H1 (cell line): ENCODE measurements around the gene CAMKMT. TPM values are rescaled to one million over a fixed set of nuclear protein-coding genes. Genes with fewer than 3 reads are reported as not detected.

Experiments
- CTCF ChIA-PET: fragments of 300-600 bp; sonication (Branson Sonifier 250); formaldehyde crosslinking; loops from one replicate; lab custom pipeline; 2021; ENCODE audit not compliant: partially characterized antibody; lab: Charles Lee
- POLR2A ChIA-PET: fragments of 300-600 bp; sonication (Branson Sonifier 250); formaldehyde crosslinking; loops from one replicate; lab custom pipeline; 2021; ENCODE audit warnings: inconsistent platforms; ENCODE audit not compliant: partially characterized antibody; lab: Charles Lee
- DNase-seq, 2 experiments: peaks; one replicate each; pipeline versions ENCODE4 v3.0.0 to v3.0.0-alpha.2; 2010 to 2022; ENCODE audit warnings: low spot score in 2 of 2, low read depth in 1 of 2, mixed read lengths in 1 of 2
- FAIRE-seq: peaks from 2 replicates; lab custom pipeline; 2011; peaks lifted over from hg19 to GRCh38; lab: Jason Lieb, UNC
- H2AFZ ChIP-seq: 2 replicates; pipeline ENCODE4 v1.8.1; 2012; ENCODE audit warnings: low read length, inconsistent platforms
- H2AK5ac ChIP-seq: 2 replicates; pipeline ENCODE4 v1.6.1; 2013; ENCODE audit warnings: low read depth, low read length
- H2BK120ac ChIP-seq: replicated peaks from 2 replicates; pipeline ENCODE3; 2013; ENCODE audit warnings: low read depth, low read length, inconsistent platforms
- H2BK12ac ChIP-seq: 2 replicates; pipeline ENCODE4 v1.6.1; 2013; ENCODE audit warnings: low read depth, low read length
- H2BK15ac ChIP-seq: 2 replicates; pipeline ENCODE4 v1.6.1; 2013; ENCODE audit warnings: low read length
- H2BK20ac ChIP-seq: 2 replicates; pipeline ENCODE4 v1.6.1; 2013; ENCODE audit warnings: low read length
- H2BK5ac ChIP-seq: 2 replicates; pipeline ENCODE4 v1.6.1; 2013; ENCODE audit warnings: low read depth, low read length
- H3K14ac ChIP-seq: 2 replicates; pipeline ENCODE4 v1.6.1; 2013; ENCODE audit warnings: inconsistent platforms; ENCODE audit not compliant: insufficient read length
- H3K18ac ChIP-seq: 2 replicates; pipeline ENCODE4 v1.6.1; 2013; ENCODE audit warnings: low read length; ENCODE audit errors: extremely low read depth
- H3K23ac ChIP-seq: 2 replicates; pipeline ENCODE4 v1.6.1; 2013; ENCODE audit warnings: inconsistent platforms; ENCODE audit not compliant: insufficient read length
- H3K23me2 ChIP-seq: 2 replicates; pipeline ENCODE4 v1.6.1; 2013; ENCODE audit warnings: low read depth, low read length
- H3K27ac ChIP-seq: 2 replicates; pipeline ENCODE4 v1.6.1; 2011; ENCODE audit warnings: low read depth, low read length, inconsistent platforms
- H3K27me3 ChIP-seq, 4 experiments: replicated peaks in 1 of 4; 1 replicate in 1 of 4; 2 replicates in 3 of 4; pipeline versions ENCODE4 v1.6.1 to v1.8.1; 2011 to 2013; ENCODE audit warnings: low read length in 3 of 4, mild to moderate bottlenecking in 3 of 4, inconsistent platforms in 2 of 4, mixed read lengths in 2 of 4, moderate library complexity in 1 of 4; ENCODE audit not compliant: control insufficient read depth in 3 of 4, insufficient read depth in 3 of 4; ENCODE audit errors: extremely low read depth in 1 of 4
- H3K36me3 ChIP-seq, 4 experiments: 2 replicates each; pipeline versions ENCODE4 v1.6.1 to v1.8.1; 2011 to 2013; ENCODE audit warnings: mild to moderate bottlenecking in 4 of 4, low read length in 3 of 4, moderate library complexity in 2 of 4, control low read depth in 1 of 4, inconsistent platforms in 1 of 4; ENCODE audit not compliant: insufficient read depth in 4 of 4, control insufficient read depth in 2 of 4
- H3K4ac ChIP-seq: replicated peaks from 2 replicates; pipeline ENCODE3; 2013; ENCODE audit warnings: low read length, low read depth, mixed read lengths, inconsistent platforms; ENCODE audit not compliant: insufficient read length
- H3K4me1 ChIP-seq, 4 experiments: replicated peaks in 1 of 4; 1 replicate in 1 of 4; 2 replicates in 3 of 4; pipeline versions ENCODE4 v1.6.1 to v1.8.1; 2011 to 2013; ENCODE audit warnings: low read length in 3 of 4, inconsistent platforms in 2 of 4, mixed read lengths in 1 of 4; ENCODE audit not compliant: insufficient read depth in 4 of 4, control insufficient read depth in 3 of 4
- H3K4me2 ChIP-seq, 2 experiments: 2 replicates each; pipeline versions ENCODE4 v1.6.1 to v1.8.1; 2011 to 2013; ENCODE audit warnings: low read depth in 2 of 2, low read length in 2 of 2, control low read depth in 1 of 2, inconsistent platforms in 1 of 2, mild to moderate bottlenecking in 1 of 2; ENCODE audit not compliant: insufficient read depth in 1 of 2
- H3K4me3 ChIP-seq, 4 experiments: fragments of 200-600, 300-600 bp in 1 of 4; sonication (generic), shearing (Covaris generic), sonication (Bioruptor Twin) in 1 of 4; 2 replicates each; pipeline versions ENCODE4 v1.5.1 to v1.8.1; 2011 to 2016; ENCODE audit warnings: low read length in 4 of 4, low read depth in 3 of 4, control low read depth in 2 of 4, inconsistent platforms in 2 of 4, mild to moderate bottlenecking in 2 of 4, mixed read lengths in 1 of 4, moderate library complexity in 1 of 4; ENCODE audit not compliant: insufficient read depth in 2 of 4; ENCODE audit errors: extremely low read depth in 1 of 4
- H3K56ac ChIP-seq: replicated peaks from 2 replicates; pipeline ENCODE3; 2013; ENCODE audit warnings: low read depth, mild to moderate bottlenecking, mixed read lengths, low read length, inconsistent platforms; ENCODE audit not compliant: insufficient read length
- H3K79me1 ChIP-seq: 2 replicates; pipeline ENCODE4 v1.6.1; 2013; ENCODE audit warnings: low read depth, low read length, control low read depth
- H3K79me2 ChIP-seq, 2 experiments: 2 replicates each; pipeline versions ENCODE4 v1.6.1 to v1.8.1; 2012 to 2013; ENCODE audit warnings: low read length in 2 of 2, mild to moderate bottlenecking in 2 of 2, inconsistent platforms in 1 of 2; ENCODE audit not compliant: insufficient read depth in 2 of 2, control insufficient read depth in 1 of 2
- H3K9ac ChIP-seq, 4 experiments: replicated peaks in 1 of 4; 1 replicate in 1 of 4; 2 replicates in 3 of 4; pipeline versions ENCODE4 v1.6.1 to v1.8.1; 2011 to 2013; ENCODE audit warnings: low read depth in 3 of 4, low read length in 3 of 4, control low read depth in 2 of 4, mild to moderate bottlenecking in 2 of 4, moderate library complexity in 2 of 4, inconsistent platforms in 1 of 4; ENCODE audit errors: extremely low read depth in 1 of 4
- H3K9me3 ChIP-seq, 2 experiments: 2 replicates each; pipeline versions ENCODE4 v1.6.1 to v1.8.1; 2012 to 2013; ENCODE audit warnings: mild to moderate bottlenecking in 2 of 2, moderate library complexity in 2 of 2, control low read depth in 1 of 2, inconsistent platforms in 1 of 2, low read depth in 1 of 2, low read length in 1 of 2, mixed read lengths in 1 of 2; ENCODE audit not compliant: insufficient read depth in 2 of 2
- H4K20me1 ChIP-seq, 2 experiments: replicated peaks in 1 of 2; 2 replicates each; pipeline versions ENCODE3 to v1.8.1; 2011 to 2013; ENCODE audit warnings: inconsistent platforms in 2 of 2, low read length in 2 of 2, mild to moderate bottlenecking in 1 of 2; ENCODE audit not compliant: insufficient read depth in 2 of 2, control insufficient read depth in 1 of 2
- H4K5ac ChIP-seq: 2 replicates; pipeline ENCODE4 v1.6.1; 2013; ENCODE audit warnings: low read length, low read depth, mixed read lengths, inconsistent platforms; ENCODE audit not compliant: insufficient read length
- H4K8ac ChIP-seq: 2 replicates; pipeline ENCODE4 v1.8.0; 2013; ENCODE audit warnings: mild to moderate bottlenecking, moderate library complexity, low read length, inconsistent platforms; ENCODE audit not compliant: insufficient read depth; ENCODE audit errors: extremely low read depth
- H4K91ac ChIP-seq: replicated peaks from 2 replicates; pipeline ENCODE3; 2013; ENCODE audit warnings: low read length, mixed read lengths, inconsistent platforms; ENCODE audit not compliant: insufficient read length
- BCL11A ChIP-seq, 2 experiments: IDR thresholded peaks; one replicate each; pipeline ENCODE4 v1.6.1; 2011; ENCODE audit warnings: low read depth in 2 of 2, low read length in 2 of 2, mild to moderate bottlenecking in 2 of 2
- CBX5 ChIP-seq: fragments of 300-800, 300-1000 bp; sonication (generic); IDR thresholded peaks from 2 replicates; pipeline ENCODE4 v1.7.1; 2016; ENCODE audit warnings: antibody characterized with exemption, low read length, low read depth
- CEBPB ChIP-seq: IDR thresholded peaks from 2 replicates; pipeline ENCODE4 v1.6.1; 2012; ENCODE audit warnings: low read depth, low read length
- GTF2F1 ChIP-seq: IDR thresholded peaks from 2 replicates; pipeline ENCODE4 v1.6.1; 2012; ENCODE audit warnings: low read depth, low read length, improper control_type of control experiment, borderline replicate concordance
- HDAC6 ChIP-seq: IDR thresholded peaks from one replicate; pipeline ENCODE4 v1.7.1; 2012; ENCODE audit warnings: low read depth, mild to moderate bottlenecking, inconsistent platforms, low read length, moderate library complexity
- JUN ChIP-seq: IDR thresholded peaks from 2 replicates; pipeline ENCODE4 v1.6.1; 2011; ENCODE audit warnings: low read depth, mild to moderate bottlenecking, improper control_type of control experiment, low read length
- MAX ChIP-seq: IDR thresholded peaks from 2 replicates; pipeline ENCODE4 v1.6.1; 2012; ENCODE audit warnings: inconsistent platforms
- NANOG ChIP-seq: IDR thresholded peaks from 2 replicates; pipeline ENCODE4 v1.6.1; 2011; ENCODE audit warnings: low read length, low read depth, mild to moderate bottlenecking, inconsistent platforms; ENCODE audit not compliant: insufficient read depth, poor library complexity, severe bottlenecking
- NRF1 ChIP-seq: IDR thresholded peaks from 2 replicates; pipeline ENCODE4 v1.6.1; 2011; ENCODE audit warnings: mild to moderate bottlenecking, low read depth, low read length, improper control_type of control experiment
- PHF8 ChIP-seq: fragments of 200-600 bp; sonication (generic); conservative IDR thresholded peaks from 2 replicates; pipeline ENCODE4 v1.7.1; 2012; ENCODE audit warnings: low read depth, mild to moderate bottlenecking, inconsistent platforms, low read length, moderate library complexity
- RFX5 ChIP-seq: IDR thresholded peaks from 2 replicates; pipeline ENCODE4 v1.6.1; 2011; ENCODE audit warnings: low read depth, low read length, improper control_type of control experiment, borderline replicate concordance
- SIX5 ChIP-seq: IDR thresholded peaks from 2 replicates; pipeline ENCODE4 v1.6.1; 2011; ENCODE audit warnings: mild to moderate bottlenecking, low read depth, low read length
- SP1 ChIP-seq: IDR thresholded peaks from 2 replicates; pipeline ENCODE4 v1.6.1; 2011; ENCODE audit warnings: low read depth, low read length
- SUZ12 ChIP-seq: fragments of 200-600 bp; sonication (generic); IDR thresholded peaks from 2 replicates; pipeline ENCODE4 v1.6.1; 2012; ENCODE audit warnings: mild to moderate bottlenecking, inconsistent platforms, low read length, moderate library complexity, mixed read lengths
- WGBS, 2 experiments: shearing (Covaris generic) in 1 of 2; methylation state at CpG; one replicate each; pipeline versions ENCODE4 v1.1.6 to v1.1.7; 2013 to 2015; ENCODE audit warnings: low lambda C conversion rate in 2 of 2, mixed read lengths in 2 of 2, inconsistent platforms in 1 of 2, low coverage in 1 of 2, missing lambda C conversion rate in 1 of 2; ENCODE audit not compliant: insufficient replicate concordance in 2 of 2, insufficient coverage in 1 of 2, insufficient read length in 1 of 2; ENCODE audit errors: extremely low coverage in 1 of 2, missing lambda C conversion rate in 1 of 2; 5-methylcytosine and 5-hydroxymethylcytosine counted together
- polyA plus RNA-seq, 7 experiments: library from polyadenylated mRNA; depleted of rRNA in 3 of 7; stranded (reverse) in 5 of 7; unstranded in 2 of 7; fragments of >200 nt in 5 of 7; fragments of 200-250 nt in 2 of 7; gene quantifications; 1 replicate in 5 of 7; 2 replicates in 1 of 7; 4 replicates in 1 of 7; pipeline versions ENCODE4 v1.2.1 to v1.2.3, GENCODE V29; 2011 to 2013; ENCODE audit warnings: missing spikeins in 2 of 7, mixed read lengths in 2 of 7
- total RNA-seq: library from RNA; stranded (reverse); fragmentation: NEBNext Ultra II Directional; extraction: Animal tissue kit (Norgen Biotek cat#: 25700); gene quantifications from 2 replicates; pipeline ENCODE4 v1.2.1, GENCODE V29; 2021

The CAMKMT gene
- total and polyA plus RNA-seq, 2 of the 8 experiments (the other 6 are each of a cell fraction or from before 2014, with no cell fraction given): 14.7 to 22.4 TPM

- no peak overlapping the region for H3K23ac ChIP-seq
- H3K4me3 ChIP-seq: no peak overlapping the region
- no peaks in the 10 kb centered on the region for H3K23me2 ChIP-seq
- H3K27ac ChIP-seq: no peak overlapping the region
- TF ChIP-seq SIX5: no peak
- no peak for TF ChIP-seq SUZ12
- TF ChIP-seq CEBPB: no peak
- TF ChIP-seq NRF1: no peak
- TF ChIP-seq JUN: no peak
- no peak for TF ChIP-seq NANOG
- TF ChIP-seq GTF2F1: no peak
- no peak for TF ChIP-seq HDAC6
- no peak for TF ChIP-seq SP1
- no peak for TF ChIP-seq RFX5
- TF ChIP-seq BCL11A (IDR thresholded peaks at IDR 0.05; ENCODE audit: low read depth in 2 of 2, low read length in 2 of 2): no peak
- no peak for TF ChIP-seq CBX5
- no peak for TF ChIP-seq PHF8
- TF ChIP-seq MAX: no peak
- H3K4me1 ChIP-seq: peaks cover 0 to 4% (median 3%) of the 10 kb centered on the region in 4 experiments; a peak in 3 of 7 replicates
- H2BK12ac ChIP-seq: no peak overlapping the region
- ChIA-PET CTCF (interaction anchor here (0.8 to 2.1 kb wide), 3 partner anchors 10 to 27 kb away, joined by 3 to 7 read pairs (median 5); no protein-coding TSS in a partner anchor), POLR2A (interaction anchor here (1.3 kb wide), 1 partner anchor 10 kb away, joined by 4 read pairs; no protein-coding TSS in a partner anchor)
- H3K9ac ChIP-seq: no peak overlapping the region
- no peaks in the 10 kb centered on the region for H3K36me3 ChIP-seq
- no peaks in the 10 kb centered on the region for H3K79me1 ChIP-seq
- no peak overlapping the region for H3K18ac ChIP-seq
- no peak overlapping the region for H2BK5ac ChIP-seq
- H3K9me3 ChIP-seq: no peaks in the 10 kb centered on the region
- H4K20me1 ChIP-seq: no peaks in the 10 kb centered on the region
- H2BK15ac ChIP-seq: no peak overlapping the region
- H4K5ac ChIP-seq: no peak overlapping the region
- no peaks in the 10 kb centered on the region for H3K79me2 ChIP-seq
- no peak overlapping the region for H3K14ac ChIP-seq
- H2BK120ac ChIP-seq: no peak overlapping the region
- H3K27me3 ChIP-seq: no peaks in the 10 kb centered on the region
- no peak for DNase-seq
- H4K91ac ChIP-seq: no peak overlapping the region
- 88% methylated on average over 1 of the region's 1 CpG; no CpG with 5 or more reads in 1 of the 2 experiments for WGBS, 2 experiments
- no peak overlapping the region for H2AK5ac ChIP-seq
- H3K4ac ChIP-seq: no peak overlapping the region
- no peak overlapping the region for H3K4me2 ChIP-seq
- no peak overlapping the region for H2BK20ac ChIP-seq
- H2AFZ ChIP-seq: no peak overlapping the region
- H3K56ac ChIP-seq: no peak overlapping the region
- no peak overlapping the region for H4K8ac ChIP-seq
- FAIRE-seq: no peak
Observed at GRCh38 chr2:44453259-44453658, 91.5 kb downstream of the CAMKMT start.
